Transverse colon (tissue), 4 donors: ENCODE measurements around the gene DCAF11.

Experiments used
- CTCF ChIP-seq, 5 experiments: fragments of 200-600 bp in 3 of 5; fragments of 450-650 bp in 2 of 5; sonication (generic) in 3 of 5; IDR thresholded peaks; 1 replicate in 2 of 5; 2 replicates in 3 of 5; pipeline ENCODE4 v1.5.1; 2016 to 2017; ENCODE audit warnings: antibody characterized with exemption in 5 of 5, inconsistent platforms in 3 of 5, mild to moderate bottlenecking in 2 of 5, moderate library complexity in 1 of 5
- POLR2A ChIP-seq: fragments of 450-650 bp; IDR thresholded peaks from one replicate; pipeline ENCODE4 v1.6.1; 2016; ENCODE audit warnings: antibody characterized with exemption, mild to moderate bottlenecking, moderate library complexity
- POLR2AphosphoS5 ChIP-seq, 3 donors: sonication (generic); formaldehyde crosslinking; IDR thresholded peaks; one replicate each; pipeline ENCODE4 v1.6.1; 2016; ENCODE audit warnings: antibody characterized with exemption in 3 of 3

- TF ChIP-seq CTCF (IDR thresholded peaks at IDR 0.05), result no peak
- no peak for TF ChIP-seq POLR2AphosphoS5 (IDR thresholded peaks at IDR 0.05)
- no peak for TF ChIP-seq POLR2A
Measured at GRCh38 chr14:24100982-24101494, 13.5 kb upstream of the DCAF11 start.
